B cell (primary cell): ENCODE data around the gene OXER1. TPM values are rescaled to one million over a fixed set of nuclear protein-coding genes. Genes with fewer than 3 reads are reported as not detected.

Experiments used
- ATAC-seq: fragments of 200-7000 bp; cut with Tn5 transposase; one replicate; pipeline ENCODE4 v1.10.0; 2021; ENCODE audit warnings: low read depth, mild to moderate bottlenecking, moderate number of reproducible peaks, moderate library complexity
- CTCF ChIA-PET: fragments of 350-600 bp; sonication (Branson Sonifier 250); formaldehyde crosslinking; loops from one replicate; lab custom pipeline; 2021; ENCODE audit warnings: antibody characterized with exemption, inconsistent platforms; lab: Charles Lee
- POLR2A ChIA-PET: fragments of 350-600 bp; sonication (Branson Sonifier 250); formaldehyde crosslinking; loops from one replicate; lab custom pipeline; 2021; ENCODE audit warnings: antibody characterized with exemption; lab: Charles Lee
- DNase-seq: peaks from one replicate; pipeline ENCODE4 v3.0.0; 2013
- H2AFZ ChIP-seq: 2 replicates; pipeline ENCODE4 v1.6.1; 2012; ENCODE audit warnings: mild to moderate bottlenecking, low read depth, low read length; ENCODE audit not compliant: insufficient read depth, poor library complexity, severe bottlenecking
- H3K27ac ChIP-seq, 2 donors: 1 replicate in 1 of 2; 2 replicates in 1 of 2; pipeline ENCODE4 v1.5.1; 2012 to 2013; ENCODE audit warnings: low read length in 2 of 2, mild to moderate bottlenecking in 2 of 2, moderate library complexity in 1 of 2
- H3K27me3 ChIP-seq, 4 experiments: fragments of 200-600 bp in 1 of 4; sonication (generic) in 1 of 4; replicated peaks in 1 of 4; 1 replicate in 2 of 4; 2 replicates in 2 of 4; pipeline versions ENCODE4 v1.6.1 to v1.7.0; 2013 to 2016; ENCODE audit warnings: low read length in 3 of 4, mild to moderate bottlenecking in 2 of 4, mixed read lengths in 1 of 4, moderate library complexity in 1 of 4; ENCODE audit not compliant: insufficient read depth in 4 of 4, control insufficient read depth in 3 of 4; ENCODE audit errors: control extremely low read depth in 1 of 4
- H3K36me3 ChIP-seq, 2 experiments: replicated peaks in 1 of 2; 1 replicate in 1 of 2; 2 replicates in 1 of 2; pipeline versions ENCODE4 v1.6.1 to v1.7.1; 2013; ENCODE audit warnings: low read length in 1 of 2; ENCODE audit not compliant: insufficient read depth in 2 of 2, control insufficient read depth in 1 of 2; ENCODE audit errors: control extremely low read depth in 1 of 2, extremely low read depth in 1 of 2
- H3K4me1 ChIP-seq, 2 donors: fragments of 200-600 bp in 1 of 2; sonication (generic) in 1 of 2; 1 replicate in 1 of 2; 2 replicates in 1 of 2; pipeline versions ENCODE4 v1.5.1 to v1.6.1; 2013 to 2017; ENCODE audit warnings: low read length in 2 of 2; ENCODE audit not compliant: control insufficient read depth in 2 of 2, insufficient read depth in 2 of 2
- H3K4me2 ChIP-seq: replicated peaks from 2 replicates; pipeline ENCODE3; 2012; ENCODE audit warnings: mild to moderate bottlenecking, low read depth, low read length; ENCODE audit not compliant: poor library complexity, severe bottlenecking
- H3K4me3 ChIP-seq, 5 experiments: fragments of 200-600 bp in 1 of 5; sonication (generic) in 1 of 5; 1 replicate in 3 of 5; 2 replicates in 2 of 5; pipeline versions ENCODE4 v1.5.1 to v1.7.0; 2011 to 2016; ENCODE audit warnings: low read length in 4 of 5, mild to moderate bottlenecking in 4 of 5, low read depth in 2 of 5, control low read depth in 1 of 5, moderate library complexity in 1 of 5; ENCODE audit not compliant: insufficient read depth in 1 of 5; ENCODE audit errors: control extremely low read depth in 1 of 5, extremely low read depth in 1 of 5
- H3K79me2 ChIP-seq: fragments of 200-600 bp; sonication (generic); one replicate; pipeline ENCODE4 v1.6.0; 2016; ENCODE audit warnings: low read length; ENCODE audit not compliant: control insufficient read depth, insufficient read depth
- H3K9ac ChIP-seq: fragments of 200-600 bp; sonication (generic); 2 replicates; pipeline ENCODE4 v1.6.1; 2017; ENCODE audit warnings: mild to moderate bottlenecking, low read length, moderate library complexity
- H3K9me3 ChIP-seq, 3 donors: one replicate each; pipeline versions ENCODE4 v1.6.1 to v1.7.1; 2013; ENCODE audit warnings: low read length in 2 of 3; ENCODE audit not compliant: control insufficient read depth in 2 of 3, insufficient read depth in 1 of 3; ENCODE audit errors: control extremely low read depth in 1 of 3
- H4K20me1 ChIP-seq: 2 replicates; pipeline ENCODE4 v1.6.0; 2012; ENCODE audit warnings: mild to moderate bottlenecking, low read length; ENCODE audit not compliant: insufficient read depth, control insufficient read depth, poor library complexity, severe bottlenecking
- H3K27ac Mint-ChIP-seq: one replicate; pipeline ENCODE4 v1.8.0; 2021; ENCODE audit warnings: mixed read lengths
- H3K27me3 Mint-ChIP-seq: one replicate; pipeline ENCODE4 v1.8.0; 2021; ENCODE audit warnings: mixed read lengths
- H3K4me1 Mint-ChIP-seq: one replicate; pipeline ENCODE4 v1.8.0; 2021; ENCODE audit warnings: mixed read lengths
- H3K4me3 Mint-ChIP-seq: one replicate; pipeline ENCODE4 v1.8.0; 2021; ENCODE audit warnings: mixed read lengths
- H3K9me3 Mint-ChIP-seq: one replicate; pipeline ENCODE4 v1.8.0; 2022; ENCODE audit warnings: mixed read lengths; ENCODE audit not compliant: insufficient read depth
- EZH2 ChIP-seq: IDR thresholded peaks from 2 replicates; pipeline ENCODE4 v1.6.1; 2012; ENCODE audit warnings: borderline replicate concordance, low read depth, mild to moderate bottlenecking, moderate library complexity, low read length; ENCODE audit not compliant: insufficient read depth, poor library complexity, severe bottlenecking
- WGBS: methylation state at CpG from one replicate; pipeline ENCODE4 v1.1.5; 2013; ENCODE audit warnings: missing lambda C conversion rate; ENCODE audit not compliant: insufficient coverage; 5-methylcytosine and 5-hydroxymethylcytosine counted together
- intact Hi-C: fragments of 100-400 bp; cut with micrococcal nuclease; formaldehyde crosslinking; loops from one replicate; pipeline ENCODE4 v1.10.0; 2022
- polyA plus RNA-seq: library from polyadenylated mRNA; depleted of rRNA; stranded (reverse); fragments of >200 nt; gene quantifications from 2 replicates; pipeline ENCODE4 v1.2.3, GENCODE V29; 2012
- total RNA-seq, 2 donors: library from RNA; stranded (reverse); fragments of 120-200 nt in 1 of 2; gene quantifications; 1 replicate in 1 of 2; 2 replicates in 1 of 2; pipeline versions ENCODE4 v1.2.3 to v1.2.4, GENCODE V29; 2013 to 2022
- TF ChIP-seq, protein P1 (sequence below): fragments of 200-600 bp; IDR thresholded peaks from one replicate; pipeline ENCODE4 v1.8.0; 2022; ENCODE audit warnings: antibody characterized with exemption, mild to moderate bottlenecking

OXER1 gene
- total and polyA plus RNA-seq, 2 donors (not counting 1 experiment from before 2014, with no cell fraction given) = 3.2 to 3.3 TPM

DNA sequence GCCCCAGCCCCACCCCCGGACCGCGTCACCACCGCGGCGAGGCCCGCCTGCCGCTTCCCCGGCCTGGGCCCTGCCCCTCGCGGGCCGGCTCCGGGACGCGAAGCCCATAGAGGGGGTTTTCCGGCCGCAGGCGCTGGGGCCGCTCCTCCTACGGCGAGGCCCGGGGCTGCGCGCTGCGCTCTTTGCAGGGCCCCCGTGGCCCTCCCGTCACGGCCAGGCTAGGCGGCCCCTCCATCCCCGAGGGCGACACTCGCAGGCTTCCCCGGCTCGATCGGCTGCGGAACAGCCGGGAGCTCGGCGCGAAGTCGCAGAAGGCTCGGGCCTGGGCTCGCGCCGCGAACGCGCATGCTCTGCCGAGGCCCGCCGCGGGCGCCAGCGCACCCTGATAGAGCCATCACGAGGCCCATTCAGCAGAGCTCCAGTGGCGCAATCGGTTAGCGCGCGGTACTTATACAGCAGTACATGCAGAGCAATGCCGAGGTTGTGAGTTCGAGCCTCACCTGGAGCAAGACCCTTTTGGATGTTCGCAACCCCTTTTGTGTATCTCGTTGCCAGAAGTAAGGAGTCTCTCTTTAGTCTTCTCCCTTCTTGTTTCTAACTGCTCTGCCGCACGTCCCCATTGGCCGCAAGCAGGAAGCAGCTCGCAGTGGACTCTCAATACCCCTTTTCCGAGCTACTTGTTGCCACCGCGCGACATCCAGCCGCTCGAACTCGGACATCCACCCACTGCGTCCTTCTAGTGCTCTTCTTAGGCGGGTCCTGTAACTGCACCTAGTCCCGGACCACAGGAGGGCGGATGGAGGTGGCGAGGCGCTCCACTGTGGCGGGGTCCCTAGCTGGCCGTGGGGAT, 46.4 kb upstream of the OXER1 start:
- Histone ChIP-seq H3K4me2 (peak overlapping the region; percentile 88), H4K20me1 (no peaks in the 10 kb centered on the region), H3K79me2 (no peaks in the 10 kb centered on the region), H3K9ac (peak overlapping the region; percentile 92), H3K27ac (peak overlapping the region; percentile 95), H3K9me3 (peaks cover 0 to 5% (median 0%) of the 10 kb centered on the region in 3 donors), H3K36me3 (no peaks in the 10 kb centered on the region), H2AFZ (peak overlapping the region; percentile 97), H3K27me3 (no peaks in the 10 kb centered on the region), H3K4me1 (peaks cover 4 to 17% of the 10 kb centered on the region in 2 donors), H3K4me3 (peak overlapping the region; percentile 62 to 97 (median 84))
- POLR2A ChIA-PET = interaction anchor here (0.8 to 3.1 kb wide), 9 partner anchors 11 to 1358 kb away, joined by 3 to 82 read pairs (median 6); partner anchors contain the start of genes HAAO, PPM1B, THADA and ZFP36L2
- CTCF ChIA-PET = interaction anchor here (0.6 to 5.3 kb wide), 17 partner anchors 10 to 1561 kb away, joined by 3 to 64 read pairs (median 3); partner anchors contain the start of genes HAAO and THADA
- H3K9me3 Mint-ChIP-seq = no peaks in the 10 kb centered on the region
- H3K4me1 Mint-ChIP-seq = peaks cover 25% of the 10 kb centered on the region
- under 1% methylated on average over 83 of the region's 83 CpGs for WGBS
- peak overlapping the region; percentile 99 for H3K27ac Mint-ChIP-seq
- H3K27me3 Mint-ChIP-seq = no peaks in the 10 kb centered on the region
- TF ChIP-seq, protein P1, sequence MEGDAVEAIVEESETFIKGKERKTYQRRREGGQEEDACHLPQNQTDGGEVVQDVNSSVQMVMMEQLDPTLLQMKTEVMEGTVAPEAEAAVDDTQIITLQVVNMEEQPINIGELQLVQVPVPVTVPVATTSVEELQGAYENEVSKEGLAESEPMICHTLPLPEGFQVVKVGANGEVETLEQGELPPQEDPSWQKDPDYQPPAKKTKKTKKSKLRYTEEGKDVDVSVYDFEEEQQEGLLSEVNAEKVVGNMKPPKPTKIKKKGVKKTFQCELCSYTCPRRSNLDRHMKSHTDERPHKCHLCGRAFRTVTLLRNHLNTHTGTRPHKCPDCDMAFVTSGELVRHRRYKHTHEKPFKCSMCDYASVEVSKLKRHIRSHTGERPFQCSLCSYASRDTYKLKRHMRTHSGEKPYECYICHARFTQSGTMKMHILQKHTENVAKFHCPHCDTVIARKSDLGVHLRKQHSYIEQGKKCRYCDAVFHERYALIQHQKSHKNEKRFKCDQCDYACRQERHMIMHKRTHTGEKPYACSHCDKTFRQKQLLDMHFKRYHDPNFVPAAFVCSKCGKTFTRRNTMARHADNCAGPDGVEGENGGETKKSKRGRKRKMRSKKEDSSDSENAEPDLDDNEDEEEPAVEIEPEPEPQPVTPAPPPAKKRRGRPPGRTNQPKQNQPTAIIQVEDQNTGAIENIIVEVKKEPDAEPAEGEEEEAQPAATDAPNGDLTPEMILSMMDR = no peak
- no peak for TF ChIP-seq EZH2
- peak overlapping the region; percentile 100 for H3K4me3 Mint-ChIP-seq
- peak; percentile 98 for DNase-seq
- ATAC-seq = peak; percentile 78
- intact Hi-C loops = loop anchor here (1.0 to 5.0 kb wide), 7 partner anchors 16 to 962 kb away; partner anchors contain the start of genes DYNC2LI1, MTA3, THADA and ZFP36L2
